ENCODE data around the gene CTNND2.

Gene CTNND2

GRCh38 chr5:11588803-11589202 is 315.4 kb downstream of the CTNND2 start:
- no peak for DNase-seq (ENCODE audit: low read depth)

GRCh38 chr5:11584017-11584416 is 320.2 kb downstream of the CTNND2 start:
- DNase-seq (ENCODE audit: low read depth), result no peak

- no peak for DNase-seq (ENCODE audit: low read depth)
These were observed 324.9 kb downstream of the CTNND2 start for GRCh38 chr5:11579351-11579750.

GRCh38 chr5:11574787-11575186 is 329.5 kb downstream of the CTNND2 start:
- DNase-seq (ENCODE audit: low read depth), result no peak

DNA sequence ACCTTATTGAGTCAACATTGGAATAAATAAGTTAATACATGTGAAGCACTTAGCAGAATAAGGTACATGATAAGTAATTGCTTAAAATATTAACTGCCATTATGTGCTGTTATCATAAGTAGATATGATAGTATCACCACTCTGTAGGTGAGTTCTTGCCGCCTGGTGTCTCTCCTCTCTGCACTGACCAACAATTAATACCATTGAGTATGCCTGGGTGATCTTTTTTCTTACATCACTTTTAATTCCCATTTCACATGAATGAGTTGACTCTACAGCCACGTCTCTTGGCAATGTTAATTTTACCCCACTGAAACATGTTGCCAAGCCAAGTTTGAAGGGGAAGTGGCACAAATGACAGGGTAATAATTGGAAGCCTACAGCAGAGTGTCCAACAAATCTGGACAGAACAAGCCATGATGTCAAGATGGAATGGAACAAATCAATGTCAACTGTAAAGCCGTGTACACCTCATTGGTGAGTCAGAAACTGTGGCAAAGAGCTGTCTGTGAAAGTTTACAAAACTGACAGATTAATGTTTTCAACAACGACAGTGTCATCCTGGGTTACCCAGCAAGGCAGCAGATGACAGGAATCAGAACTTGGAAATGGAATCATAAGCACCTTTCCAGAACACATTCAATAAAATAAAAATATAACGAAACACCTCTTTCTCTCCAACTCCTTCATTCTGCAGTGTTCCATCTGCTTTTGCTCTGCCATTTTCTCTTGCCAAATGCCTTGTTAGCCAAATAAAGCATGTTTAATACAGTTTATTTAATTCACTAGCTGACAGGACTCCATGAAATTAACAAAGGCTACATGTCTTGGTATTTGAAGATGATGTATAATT is 330.9 kb downstream of the CTNND2 start:
- DNase-seq (ENCODE audit: low read depth), result no peak

GRCh38 chr5:11564706-11565105 is 339.5 kb downstream of the CTNND2 start:
- DNase-seq (ENCODE audit: low read depth), result no peak

DNA sequence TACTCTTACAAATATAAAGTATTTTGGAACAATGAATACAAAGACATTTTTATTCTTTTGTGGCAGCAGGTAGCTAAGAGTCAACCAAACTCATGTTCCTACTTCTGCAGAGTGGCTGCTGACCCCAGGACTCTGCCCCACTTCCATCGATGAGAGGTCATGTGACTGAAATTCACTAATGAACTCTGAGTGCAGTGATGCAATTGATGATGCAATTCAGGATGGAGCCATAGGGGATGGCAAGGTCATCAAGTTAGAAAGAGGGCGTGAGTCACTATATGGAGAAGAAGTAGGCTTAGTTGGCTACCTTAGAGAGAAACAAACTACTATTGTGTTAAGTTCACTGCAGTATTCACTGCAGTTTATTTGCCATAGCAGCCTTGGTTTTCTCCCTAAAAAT is 340.4 kb downstream of the CTNND2 start:
- DNase-seq (ENCODE audit: low read depth), result no peak

DNA sequence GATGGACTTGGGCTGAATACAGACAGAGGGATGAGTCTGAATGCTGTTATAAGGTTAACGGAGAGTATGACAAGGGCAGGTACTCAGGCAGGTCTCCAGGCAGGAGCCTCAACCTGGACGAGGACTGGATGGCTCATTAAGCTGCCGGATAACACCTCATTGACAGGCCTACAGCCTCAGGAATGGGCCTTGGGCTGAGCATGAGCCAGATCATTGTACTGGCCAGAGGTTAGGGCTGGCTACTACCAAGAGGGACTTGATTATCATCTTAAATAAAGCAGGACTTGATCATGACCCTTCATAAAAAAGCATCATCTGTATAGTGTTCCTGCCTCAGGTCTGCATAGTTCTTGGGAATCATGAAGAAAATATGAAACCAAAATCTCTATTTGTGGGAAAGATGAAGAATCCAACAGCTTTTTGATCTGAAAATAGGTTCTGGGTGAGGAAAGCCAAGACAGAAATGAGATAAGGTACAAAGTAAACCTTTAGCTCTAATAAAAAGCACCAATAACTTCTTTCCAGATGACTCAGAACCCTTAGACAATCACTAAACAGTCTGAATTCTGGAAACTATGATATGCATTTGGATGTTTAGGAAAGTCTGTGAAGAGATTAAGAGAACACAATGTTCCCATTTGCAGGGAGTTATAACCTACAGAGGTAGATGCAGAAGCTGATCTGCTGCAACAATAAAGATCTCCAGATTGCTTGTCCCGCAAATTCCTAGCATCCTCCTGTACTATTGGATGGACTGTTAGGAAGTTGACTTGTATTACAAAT is 343.1 kb downstream of the CTNND2 start:
- DNase-seq (ENCODE audit: low read depth), result no peak

DNA sequence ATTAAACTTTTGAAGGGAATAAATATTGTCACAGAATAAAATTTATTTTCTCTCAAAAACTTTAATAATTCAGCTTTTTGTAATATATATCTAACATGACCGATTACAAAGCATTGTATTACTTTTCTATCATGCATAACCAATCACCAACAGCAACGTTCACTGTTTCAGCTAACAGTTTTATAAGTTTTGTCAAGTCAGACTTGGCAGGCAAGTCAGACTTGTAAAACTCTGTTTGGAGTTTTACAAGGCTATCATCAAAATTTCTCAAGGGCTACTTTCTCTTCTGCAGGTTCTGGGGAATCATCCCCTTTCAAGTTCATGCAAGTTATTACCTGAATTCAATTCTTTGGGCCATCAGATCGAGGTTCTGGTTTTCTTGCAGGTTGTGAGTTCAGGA is 347.2 kb downstream of the CTNND2 start:
- DNase-seq (ENCODE audit: low read depth), result no peak

DNA sequence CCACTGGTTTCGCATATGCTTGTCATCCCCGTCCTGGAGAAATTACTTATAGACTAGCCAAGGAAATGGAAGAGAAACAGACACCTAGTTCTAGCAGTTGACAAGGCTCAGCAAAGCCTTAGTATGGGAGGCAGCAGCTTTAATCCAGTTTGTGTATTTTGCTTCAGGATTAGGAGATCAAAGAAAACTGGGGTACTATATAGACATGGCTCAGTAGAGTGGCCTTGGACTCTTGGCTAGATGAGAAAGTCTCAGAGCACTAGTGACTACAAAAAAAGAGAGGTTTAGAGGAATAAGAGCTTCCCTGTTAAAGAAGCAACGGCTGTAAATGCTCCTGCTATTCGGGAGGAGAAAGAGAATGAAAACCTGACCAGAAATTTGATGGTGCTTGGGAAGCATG is 349.1 kb downstream of the CTNND2 start:
- DNase-seq (ENCODE audit: low read depth), result no peak

- no peak for DNase-seq (ENCODE audit: low read depth)
These were observed 356.5 kb downstream of the CTNND2 start for GRCh38 chr5:11547730-11548129.

- no peak for DNase-seq (ENCODE audit: low read depth)
These were observed 357.1 kb downstream of the CTNND2 start for GRCh38 chr5:11547140-11547539.

GRCh38 chr5:11540112-11540511 is 364.1 kb downstream of the CTNND2 start:
- no peak for DNase-seq (ENCODE audit: low read depth)

DNA sequence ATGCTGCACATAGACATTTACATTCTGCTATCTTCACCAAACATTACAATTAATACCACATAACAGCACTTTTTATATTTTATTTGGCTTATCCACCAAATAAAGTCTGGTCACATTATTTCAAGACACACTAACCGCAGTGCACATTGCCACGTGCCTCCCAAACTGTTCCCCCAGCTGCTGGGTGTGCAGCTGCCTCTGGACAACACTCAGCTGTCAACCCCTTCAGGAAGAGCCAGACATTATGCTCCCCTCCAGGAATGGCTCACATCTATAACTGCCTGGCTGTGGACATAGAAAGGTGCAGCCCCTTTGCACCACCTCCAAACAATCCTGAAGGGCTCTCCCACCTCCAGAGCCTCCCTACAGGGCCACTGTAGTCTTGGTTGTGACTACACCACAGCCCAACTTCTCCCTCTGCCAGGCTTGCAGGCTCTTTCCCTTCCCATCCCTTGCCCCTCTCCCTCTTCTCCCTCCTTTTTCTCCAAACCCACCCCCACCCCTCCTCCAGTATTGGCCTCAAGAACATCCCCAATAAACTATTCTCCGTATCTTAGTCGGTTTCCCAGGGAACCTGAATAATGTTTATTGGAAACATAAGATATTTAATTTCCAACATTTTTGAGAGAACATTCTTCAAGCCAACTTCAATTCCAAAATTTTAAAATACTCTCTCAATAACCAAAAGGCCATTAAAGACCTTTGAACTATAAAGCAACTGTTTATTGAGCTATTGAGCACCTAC is 372.3 kb downstream of the CTNND2 start:
- no peak for DNase-seq (ENCODE audit: low read depth)

GRCh38 chr5:11528720-11529119 is 375.5 kb downstream of the CTNND2 start:
- no peak for DNase-seq (ENCODE audit: low read depth)

- no peak for DNase-seq (ENCODE audit: low read depth)
These were observed 376.4 kb downstream of the CTNND2 start for GRCh38 chr5:11527652-11528349.

DNA sequence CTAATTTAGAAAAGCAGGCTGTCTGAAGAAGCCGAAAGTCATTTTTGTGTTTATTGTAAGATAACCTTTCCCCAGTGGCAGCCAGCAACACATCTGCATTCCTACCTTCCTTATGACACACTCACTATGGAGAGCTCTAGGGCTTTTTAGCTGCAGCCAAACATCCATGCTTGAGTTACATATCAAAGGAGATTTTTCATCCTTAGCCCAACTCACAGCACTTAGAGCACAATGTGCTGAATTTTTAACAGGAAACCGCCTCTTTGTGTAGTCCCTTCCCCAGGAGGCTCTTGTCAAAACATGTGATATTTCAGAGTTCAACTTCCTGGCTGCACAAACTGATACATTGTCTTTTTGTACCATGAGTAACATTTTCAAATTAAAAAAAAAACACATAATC is 379.2 kb downstream of the CTNND2 start:
- no peak for DNase-seq (ENCODE audit: low read depth)

- DNase-seq (ENCODE audit: low read depth), result no peak
These were observed 380.1 kb downstream of the CTNND2 start for GRCh38 chr5:11524188-11524587.

GRCh38 chr5:11522796-11523195 is 381.4 kb downstream of the CTNND2 start:
- no peak for DNase-seq (ENCODE audit: low read depth)

- DNase-seq (ENCODE audit: low read depth), result no peak
These were observed 383.9 kb downstream of the CTNND2 start for GRCh38 chr5:11520241-11520930.

DNA sequence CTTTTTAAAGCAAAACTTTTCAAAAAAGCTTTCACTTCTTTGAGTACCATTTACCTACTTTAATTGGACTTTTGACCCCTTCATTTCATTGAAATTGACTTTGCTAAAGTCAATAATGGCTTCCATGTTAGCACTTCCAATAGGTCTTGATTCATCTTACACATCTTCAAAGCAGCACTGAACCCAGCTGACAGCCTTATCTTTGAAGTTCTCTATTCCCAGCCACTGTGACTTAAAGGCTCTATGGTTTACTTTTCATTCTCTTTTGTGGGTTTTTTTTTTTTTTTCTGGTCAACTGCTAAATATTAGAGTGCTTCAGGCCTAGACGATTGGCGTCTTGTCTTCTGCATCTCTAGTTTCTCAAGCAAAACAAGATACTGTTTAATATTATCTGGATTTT is 385.0 kb downstream of the CTNND2 start:
- DNase-seq (ENCODE audit: low read depth), result no peak

All from stimulated activated CD8-positive, alpha-beta memory T cell treated with anti-CD3 and anti-CD28 coated beads, Interleukin-4, amount 100 ng/mL, for 24 hours (primary cell).